GM12892 (cell line): ENCODE data around the gene HPCAL1.

Experiments
- POLR2A ChIP-seq: IDR thresholded peaks from 2 replicates; pipeline ENCODE4 v1.6.1; 2011; ENCODE audit warnings: low read depth, low read length, control low read depth
- TAF1 ChIP-seq: IDR thresholded peaks from 2 replicates; pipeline ENCODE4 v1.6.1; 2011; ENCODE audit warnings: low read depth, mild to moderate bottlenecking, control low read depth, low read length, borderline replicate concordance

- TF ChIP-seq POLR2A (no peak), TAF1 (no peak)
Measured at GRCh38 chr2:10475221-10475722, 172.6 kb downstream of the HPCAL1 start.
